Measurements from ENCODE around the gene SIRPD.

GRCh38 chr20:1600736-1601135 is 43.2 kb upstream of the SIRPD start:
- TF ChIP-seq POLR2AphosphoS5 (IDR thresholded peaks at IDR 0.05; ENCODE audit: borderline replicate concordance, low read depth, low read length) = no peak
- TF ChIP-seq EZH2 (IDR thresholded peaks at IDR 0.05) = no peak
- TF ChIP-seq FOXP2 (optimal IDR thresholded peaks at IDR 0.05; ENCODE audit: control extremely low read depth, extremely low read length, insufficient read depth) = no peak
